Smooth muscle cell (in vitro differentiated cells): ENCODE data around the gene RALGAPA2. TPM values are rescaled to one million over a fixed set of nuclear protein-coding genes. Genes with fewer than 3 reads are reported as not detected.
A peak's percentile ranks its signal among the peaks of the same experiment; 100 is the strongest.

ENCODE experiments used
- DNase-seq: peaks from one replicate; lab custom pipeline; 2025; ENCODE audit not compliant: unreplicated experiment; lab: John Stamatoyannopoulos, UW
- H2AFZ ChIP-seq: fragments of 200-600 bp; sonication (generic); 2 replicates; pipeline ENCODE4 v1.6.0; 2016; ENCODE audit warnings: antibody characterized with exemption, low read depth, mild to moderate bottlenecking
- H3F3A ChIP-seq: fragments of 200-600 bp; sonication (generic); 2 replicates; pipeline ENCODE4 v1.6.0; 2017; ENCODE audit warnings: antibody characterized with exemption, low read depth
- H3K27ac ChIP-seq: fragments of 200-600 bp; sonication (generic); 2 replicates; pipeline ENCODE4 v1.5.1; 2016; ENCODE audit warnings: low read depth, mild to moderate bottlenecking
- H3K27me3 ChIP-seq: fragments of 200-600 bp; sonication (generic); 2 replicates; pipeline ENCODE4 v1.6.1; 2016; ENCODE audit warnings: low read depth, mild to moderate bottlenecking
- H3K36me3 ChIP-seq: fragments of 200-600 bp; sonication (generic); 2 replicates; pipeline ENCODE4 v1.5.1; 2016; ENCODE audit warnings: low read depth
- H3K4me1 ChIP-seq: fragments of 200-600 bp; sonication (generic); 2 replicates; pipeline ENCODE4 v1.5.1; 2016; ENCODE audit warnings: low read depth
- H3K4me2 ChIP-seq: fragments of 200-600 bp; sonication (generic); 2 replicates; pipeline ENCODE4 v1.6.0; 2016; ENCODE audit warnings: mild to moderate bottlenecking
- H3K4me3 ChIP-seq: fragments of 200-600 bp; sonication (generic); 2 replicates; pipeline ENCODE4 v1.5.1; 2016; ENCODE audit warnings: mild to moderate bottlenecking
- H3K79me2 ChIP-seq: fragments of 200-600 bp; sonication (generic); 2 replicates; pipeline ENCODE4 v1.6.0; 2016; ENCODE audit warnings: low read depth, mild to moderate bottlenecking
- H3K9ac ChIP-seq: fragments of 200-600 bp; sonication (generic); 2 replicates; pipeline ENCODE4 v1.6.0; 2016; ENCODE audit warnings: low read depth
- H3K9me3 ChIP-seq: fragments of 200-600 bp; sonication (generic); replicated peaks from 2 replicates; pipeline ENCODE4 v1.5.1; 2016; ENCODE audit warnings: low read depth
- H4K20me1 ChIP-seq: fragments of 200-600 bp; sonication (generic); 2 replicates; pipeline ENCODE4 v1.6.0; 2016; ENCODE audit warnings: low read depth
- WGBS: methylation state at CpG from one replicate; pipeline ENCODE4 v1.1.7; 2016; ENCODE audit warnings: low lambda C conversion rate; 5-methylcytosine and 5-hydroxymethylcytosine counted together
- polyA plus RNA-seq: library from polyadenylated mRNA; unstranded; fragments of >200 nt; fragmentation: Nextera tagmentation; extraction: Ambion mirVana; gene quantifications from 2 replicates; pipeline ENCODE4 v1.2.1, GENCODE V29; 2016
- total RNA-seq: library from RNA; depleted of rRNA; stranded (reverse); fragments of >200 nt; gene quantifications from 2 replicates; pipeline ENCODE4 v1.2.3, GENCODE V29; 2014
- TF ChIP-seq, protein P1 (sequence below): fragments of 200-600 bp; sonication (generic); IDR thresholded peaks from 2 replicates; pipeline ENCODE4 v1.5.1; 2017; ENCODE audit warnings: borderline replicate concordance, mild to moderate bottlenecking, antibody characterized with exemption; ENCODE audit not compliant: insufficient read depth, poor library complexity, severe bottlenecking

Gene RALGAPA2
- total and polyA plus RNA-seq, 2 experiments from 2014 or later = 3.5 to 6.2 TPM

DNA sequence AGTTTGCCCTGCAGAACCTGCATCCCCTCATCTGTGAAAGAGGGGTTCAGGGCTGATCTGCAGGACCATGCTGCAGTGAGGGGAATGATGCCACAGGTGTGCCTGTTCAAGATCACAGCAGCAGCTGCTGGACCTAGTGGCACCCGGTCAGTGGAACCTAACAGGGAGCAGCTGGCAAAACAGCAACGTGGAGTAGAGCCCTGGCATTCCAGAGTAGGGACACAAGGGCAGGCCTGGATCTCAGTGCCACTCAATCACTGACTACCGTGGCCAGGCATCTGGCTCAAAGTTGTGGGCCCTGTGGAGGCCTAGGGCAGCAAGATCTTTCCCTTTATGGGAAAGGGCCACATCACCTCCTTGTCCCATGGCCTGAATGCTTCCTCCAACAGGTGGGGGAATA is 282.4 kb downstream of the RALGAPA2 start:
- H2AFZ ChIP-seq = no peak overlapping the region
- H3K4me2 ChIP-seq = no peak overlapping the region
- no peaks in the 10 kb centered on the region for H3K79me2 ChIP-seq
- no peaks in the 10 kb centered on the region for H3K36me3 ChIP-seq
- no peak overlapping the region for H3K27ac ChIP-seq
- no peak for DNase-seq
- H3K9ac ChIP-seq = no peak overlapping the region
- 90% methylated on average over 3 of the region's 3 CpGs for WGBS
- H3F3A ChIP-seq = no peaks in the 10 kb centered on the region
- no peaks in the 10 kb centered on the region for H4K20me1 ChIP-seq
- H3K4me1 ChIP-seq = peaks cover 11% of the 10 kb centered on the region
- H3K4me3 ChIP-seq = no peak overlapping the region
- TF ChIP-seq, protein P1, sequence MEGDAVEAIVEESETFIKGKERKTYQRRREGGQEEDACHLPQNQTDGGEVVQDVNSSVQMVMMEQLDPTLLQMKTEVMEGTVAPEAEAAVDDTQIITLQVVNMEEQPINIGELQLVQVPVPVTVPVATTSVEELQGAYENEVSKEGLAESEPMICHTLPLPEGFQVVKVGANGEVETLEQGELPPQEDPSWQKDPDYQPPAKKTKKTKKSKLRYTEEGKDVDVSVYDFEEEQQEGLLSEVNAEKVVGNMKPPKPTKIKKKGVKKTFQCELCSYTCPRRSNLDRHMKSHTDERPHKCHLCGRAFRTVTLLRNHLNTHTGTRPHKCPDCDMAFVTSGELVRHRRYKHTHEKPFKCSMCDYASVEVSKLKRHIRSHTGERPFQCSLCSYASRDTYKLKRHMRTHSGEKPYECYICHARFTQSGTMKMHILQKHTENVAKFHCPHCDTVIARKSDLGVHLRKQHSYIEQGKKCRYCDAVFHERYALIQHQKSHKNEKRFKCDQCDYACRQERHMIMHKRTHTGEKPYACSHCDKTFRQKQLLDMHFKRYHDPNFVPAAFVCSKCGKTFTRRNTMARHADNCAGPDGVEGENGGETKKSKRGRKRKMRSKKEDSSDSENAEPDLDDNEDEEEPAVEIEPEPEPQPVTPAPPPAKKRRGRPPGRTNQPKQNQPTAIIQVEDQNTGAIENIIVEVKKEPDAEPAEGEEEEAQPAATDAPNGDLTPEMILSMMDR = no peak
- H3K27me3 ChIP-seq = no peaks in the 10 kb centered on the region
- H3K9me3 ChIP-seq = no peaks in the 10 kb centered on the region

DNA sequence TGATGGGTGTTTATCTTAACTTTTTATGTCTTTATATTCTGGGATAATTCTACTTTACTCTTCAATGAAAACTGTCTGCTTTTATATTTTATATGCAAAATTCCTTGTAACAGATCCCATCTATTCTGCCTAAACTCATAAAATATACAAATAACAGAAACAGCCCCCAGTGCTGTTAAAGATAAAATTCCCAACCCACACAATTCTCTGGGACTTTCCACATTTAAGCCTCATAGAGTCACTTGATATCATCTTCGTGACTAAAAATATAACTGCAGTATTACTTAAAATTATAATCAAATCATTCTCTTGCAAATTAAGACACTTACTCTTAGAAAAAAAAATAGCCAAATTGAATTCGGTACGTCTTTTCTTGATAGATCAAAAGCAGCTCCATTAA is 284.4 kb downstream of the RALGAPA2 start:
- no peak for DNase-seq
- Histone ChIP-seq H3K79me2 (no peaks in the 10 kb centered on the region), H3K27ac (no peak overlapping the region), H4K20me1 (no peaks in the 10 kb centered on the region), H3F3A (no peaks in the 10 kb centered on the region), H3K27me3 (no peaks in the 10 kb centered on the region), H3K9me3 (no peaks in the 10 kb centered on the region), H3K4me3 (no peak overlapping the region), H3K4me2 (peak overlapping the region; percentile 25), H3K36me3 (no peaks in the 10 kb centered on the region), H3K4me1 (peaks cover 11% of the 10 kb centered on the region), H2AFZ (no peak overlapping the region), H3K9ac (no peak overlapping the region)
- TF ChIP-seq, protein P1 = no peak
- WGBS = 74% methylated on average over 3 of the region's 3 CpGs

DNA sequence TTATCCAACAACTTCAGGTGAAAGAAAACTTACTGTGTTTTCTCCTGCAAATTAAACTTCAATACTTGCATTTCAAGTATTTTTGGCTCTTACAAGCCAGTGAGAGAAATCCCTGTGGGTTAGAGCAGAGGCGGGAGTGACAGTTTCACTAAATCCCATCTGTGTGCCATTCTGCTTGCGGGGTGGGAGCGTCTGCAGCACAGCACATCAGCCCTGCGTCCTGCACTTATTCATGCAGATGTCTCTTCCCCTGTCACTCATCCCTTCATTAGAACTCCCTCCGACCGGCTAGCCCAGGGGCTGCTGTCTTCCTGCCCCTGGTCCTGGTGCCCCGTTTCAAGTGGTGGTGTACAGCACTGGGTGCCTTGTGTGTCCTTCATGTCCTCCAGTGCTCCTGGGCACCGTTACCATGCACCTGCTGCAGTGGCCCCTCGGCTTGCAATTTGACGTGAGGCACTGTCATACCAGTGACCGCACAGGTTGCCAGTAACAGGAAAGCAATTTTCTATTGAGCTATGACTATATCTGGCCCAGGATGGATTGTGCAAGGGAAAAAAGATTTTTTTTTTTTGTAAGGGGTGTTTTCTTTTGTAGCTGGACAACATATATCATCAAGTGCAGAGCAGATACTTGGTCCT is 285.1 kb downstream of the RALGAPA2 start:
- DNase-seq = no peak
- Histone ChIP-seq H3K4me2 (peak overlapping the region; percentile 25), H4K20me1 (no peaks in the 10 kb centered on the region), H2AFZ (no peak overlapping the region), H3K4me3 (no peak overlapping the region), H3K27ac (no peak overlapping the region), H3K4me1 (peaks cover 11% of the 10 kb centered on the region), H3K9ac (no peak overlapping the region), H3K9me3 (no peaks in the 10 kb centered on the region), H3F3A (no peaks in the 10 kb centered on the region), H3K79me2 (no peaks in the 10 kb centered on the region), H3K27me3 (no peaks in the 10 kb centered on the region), H3K36me3 (no peaks in the 10 kb centered on the region)
- TF ChIP-seq, protein P1 = no peak
- WGBS = 69% methylated on average over 11 of the region's 11 CpGs

DNA sequence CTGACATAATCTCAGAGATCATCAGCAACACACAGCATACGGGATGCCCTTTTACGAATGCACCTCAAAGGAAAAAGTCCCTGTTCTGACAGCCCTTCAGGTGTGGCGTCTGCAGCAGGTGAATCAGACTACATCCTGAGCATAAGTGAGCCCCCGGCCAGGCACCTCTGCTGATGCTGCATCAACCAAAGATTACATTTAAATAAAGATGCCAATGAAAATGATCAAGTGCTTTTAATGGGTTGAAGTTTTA is 285.9 kb downstream of the RALGAPA2 start:
- TF ChIP-seq, protein P1 = no peak
- Histone ChIP-seq H3K27ac (no peak overlapping the region), H3F3A (no peaks in the 10 kb centered on the region), H3K27me3 (no peaks in the 10 kb centered on the region), H4K20me1 (no peaks in the 10 kb centered on the region), H3K4me1 (peaks cover 11% of the 10 kb centered on the region), H3K9ac (no peak overlapping the region), H3K4me3 (no peak overlapping the region), H3K36me3 (no peaks in the 10 kb centered on the region), H2AFZ (no peak overlapping the region), H3K4me2 (no peak overlapping the region), H3K9me3 (no peaks in the 10 kb centered on the region), H3K79me2 (no peaks in the 10 kb centered on the region)
- no peak for DNase-seq
- whole genome bisulfite sequencing = 88% methylated on average over 4 of the region's 4 CpGs
